H9 (cell line): Measurements from ENCODE around the gene ICOSLG. TPM values are rescaled to one million over a fixed set of nuclear protein-coding genes. Genes with fewer than 3 reads are reported as not detected.

Experiments
- DNase-seq: peaks from one replicate; pipeline ENCODE4 v3.0.0-alpha.2; 2017
- H2AFZ ChIP-seq: one replicate; pipeline ENCODE4 v1.6.1; 2013; ENCODE audit warnings: mild to moderate bottlenecking, low read length, control low read depth, moderate library complexity
- H2AK5ac ChIP-seq: 2 replicates; pipeline ENCODE4 v1.6.1; 2013; ENCODE audit warnings: low read length, control low read depth, mixed read lengths; ENCODE audit not compliant: insufficient read length
- H2BK120ac ChIP-seq: one replicate; pipeline ENCODE4 v1.6.1; 2013; ENCODE audit warnings: low read depth, mild to moderate bottlenecking, low read length, control low read depth, inconsistent platforms; ENCODE audit not compliant: poor library complexity, severe bottlenecking
- H2BK12ac ChIP-seq: 2 replicates; pipeline ENCODE4 v1.6.1; 2013; ENCODE audit warnings: low read length, control low read depth, mixed read lengths, low read depth; ENCODE audit not compliant: insufficient read length
- H2BK15ac ChIP-seq: 2 replicates; pipeline ENCODE4 v1.6.1; 2013; ENCODE audit warnings: low read depth, low read length, control low read depth
- H2BK20ac ChIP-seq: one replicate; pipeline ENCODE4 v1.6.1; 2013; ENCODE audit warnings: low read depth, mild to moderate bottlenecking, low read length, control low read depth, inconsistent platforms; ENCODE audit not compliant: poor library complexity, severe bottlenecking
- H2BK5ac ChIP-seq: 2 replicates; pipeline ENCODE4 v1.6.1; 2013; ENCODE audit warnings: low read length, control low read depth, mixed read lengths; ENCODE audit not compliant: insufficient read length
- H3K14ac ChIP-seq: 2 replicates; pipeline ENCODE4 v1.6.1; 2013; ENCODE audit warnings: low read length, control low read depth; ENCODE audit not compliant: insufficient read depth
- H3K18ac ChIP-seq: 2 replicates; pipeline ENCODE4 v1.6.1; 2013; ENCODE audit warnings: low read depth, mild to moderate bottlenecking, mixed read lengths, low read length, control low read depth; ENCODE audit not compliant: insufficient read length
- H3K23ac ChIP-seq: 2 replicates; pipeline ENCODE4 v1.6.1; 2013; ENCODE audit warnings: low read length, control low read depth, mixed read lengths, low read depth; ENCODE audit not compliant: insufficient read length
- H3K23me2 ChIP-seq: 2 replicates; pipeline ENCODE4 v1.6.1; 2013; ENCODE audit warnings: low read depth, mild to moderate bottlenecking, mixed read lengths, low read length, control low read depth; ENCODE audit not compliant: insufficient read length, poor library complexity, severe bottlenecking
- H3K27ac ChIP-seq: 2 replicates; pipeline ENCODE4 v1.5.1; 2013; ENCODE audit warnings: low read length, control low read depth, mixed read lengths, low read depth; ENCODE audit not compliant: insufficient read length
- H3K27me3 ChIP-seq: 2 replicates; pipeline ENCODE4 v1.6.1; 2013; ENCODE audit warnings: low read length, control low read depth, inconsistent platforms; ENCODE audit not compliant: insufficient read depth
- H3K4ac ChIP-seq: 2 replicates; pipeline ENCODE4 v1.6.1; 2013; ENCODE audit warnings: low read depth, mild to moderate bottlenecking, control low read depth, inconsistent platforms, low read length, moderate library complexity
- H3K4me1 ChIP-seq: 2 replicates; pipeline ENCODE4 v1.6.1; 2013; ENCODE audit warnings: low read length, control low read depth, inconsistent platforms; ENCODE audit not compliant: insufficient read depth
- H3K4me2 ChIP-seq: 2 replicates; pipeline ENCODE4 v1.6.1; 2013; ENCODE audit warnings: low read length, control low read depth, mixed read lengths; ENCODE audit not compliant: insufficient read length, insufficient read depth
- H3K56ac ChIP-seq: 2 replicates; pipeline ENCODE4 v1.6.1; 2013; ENCODE audit warnings: low read depth, mild to moderate bottlenecking, mixed read lengths, low read length, control low read depth; ENCODE audit not compliant: insufficient read length
- H3K79me1 ChIP-seq: 2 replicates; pipeline ENCODE4 v1.6.1; 2013; ENCODE audit warnings: low read depth, mild to moderate bottlenecking, moderate library complexity, low read length, control low read depth, inconsistent platforms; ENCODE audit not compliant: insufficient read depth, poor library complexity, severe bottlenecking
- H3K79me2 ChIP-seq: 2 replicates; pipeline ENCODE4 v1.6.1; 2013; ENCODE audit warnings: low read length, control low read depth, inconsistent platforms; ENCODE audit not compliant: insufficient read depth
- H3K9ac ChIP-seq: 2 replicates; pipeline ENCODE4 v1.6.1; 2013; ENCODE audit warnings: low read length, control low read depth, mixed read lengths; ENCODE audit not compliant: insufficient read length; ENCODE audit errors: extremely low read depth
- H3K9me3 ChIP-seq: one replicate; pipeline ENCODE4 v1.6.1; 2013; ENCODE audit warnings: low read depth, low read length, inconsistent platforms; ENCODE audit not compliant: control insufficient read depth
- H3T11ph ChIP-seq: one replicate; pipeline ENCODE4 v1.6.1; 2013; ENCODE audit warnings: mild to moderate bottlenecking, low read length, control low read depth, inconsistent platforms
- H4K20me1 ChIP-seq: one replicate; pipeline ENCODE4 v1.6.1; 2013; ENCODE audit not compliant: control insufficient read depth, insufficient read length, insufficient read depth
- H4K5ac ChIP-seq: 2 replicates; pipeline ENCODE4 v1.6.1; 2013; ENCODE audit warnings: low read depth, mild to moderate bottlenecking, mixed read lengths, low read length, control low read depth; ENCODE audit not compliant: insufficient read length
- H4K8ac ChIP-seq: replicated peaks from 2 replicates; pipeline ENCODE4 v1.6.1; 2013; ENCODE audit warnings: low read length, control low read depth, mixed read lengths, low read depth; ENCODE audit not compliant: insufficient read length
- H4K91ac ChIP-seq: 2 replicates; pipeline ENCODE4 v1.6.1; 2013; ENCODE audit warnings: low read depth, mild to moderate bottlenecking, moderate library complexity, mixed read lengths, low read length, control low read depth; ENCODE audit not compliant: insufficient read length
- H3K27ac Mint-ChIP-seq, 3 experiments: 2 replicates in 2 of 3; 3 replicates in 1 of 3; pipeline ENCODE4 v1.8.0; 2020 to 2021; ENCODE audit warnings: mixed read lengths in 3 of 3, mild to moderate bottlenecking in 1 of 3, moderate library complexity in 1 of 3
- H3K27me3 Mint-ChIP-seq: 2 replicates; pipeline ENCODE4 v1.8.0; 2021; ENCODE audit warnings: low read depth, mild to moderate bottlenecking, moderate library complexity, mixed read lengths
- H3K36me3 Mint-ChIP-seq, 3 experiments: 2 replicates in 2 of 3; 3 replicates in 1 of 3; pipeline ENCODE4 v1.8.0; 2020 to 2021; ENCODE audit warnings: low read depth in 3 of 3, mixed read lengths in 3 of 3; ENCODE audit not compliant: insufficient read depth in 1 of 3
- H3K4me1 Mint-ChIP-seq, 2 experiments: 2 replicates each; pipeline ENCODE4 v1.8.0; 2020; ENCODE audit warnings: mixed read lengths in 2 of 2
- H3K4me3 Mint-ChIP-seq, 2 experiments: 2 replicates in 1 of 2; 3 replicates in 1 of 2; pipeline ENCODE4 v1.8.0; 2020 to 2021; ENCODE audit warnings: mild to moderate bottlenecking in 2 of 2, mixed read lengths in 2 of 2, moderate library complexity in 1 of 2
- H3K9me3 Mint-ChIP-seq, 2 experiments: 2 replicates in 1 of 2; 3 replicates in 1 of 2; pipeline ENCODE4 v1.8.0; 2020; ENCODE audit warnings: mild to moderate bottlenecking in 2 of 2, mixed read lengths in 2 of 2, moderate library complexity in 1 of 2
- CTCF ChIP-seq: fragments of 200-600 bp; sonication (generic); conservative IDR thresholded peaks from 3 replicates; pipeline ENCODE4 v1.8.0; 2021; ENCODE audit warnings: antibody characterized with exemption, mild to moderate bottlenecking
- WGBS: extraction: QIAGEN DNeasy Blood & Tissue Kit; methylation state at CpG from one replicate; pipeline ENCODE4 v1.1.7; 2013; ENCODE audit warnings: missing lambda C conversion rate, low lambda C conversion rate, mixed read lengths; ENCODE audit not compliant: insufficient read length; ENCODE audit errors: extremely low coverage; 5-methylcytosine and 5-hydroxymethylcytosine counted together
- total RNA-seq: library from RNA; stranded (reverse); gene quantifications from 2 replicates; pipeline ENCODE4 v1.2.1, GENCODE V29; 2021

The ICOSLG gene
- total RNA-seq, 1 experiment from 2014 or later: 6.8 TPM

DNA sequence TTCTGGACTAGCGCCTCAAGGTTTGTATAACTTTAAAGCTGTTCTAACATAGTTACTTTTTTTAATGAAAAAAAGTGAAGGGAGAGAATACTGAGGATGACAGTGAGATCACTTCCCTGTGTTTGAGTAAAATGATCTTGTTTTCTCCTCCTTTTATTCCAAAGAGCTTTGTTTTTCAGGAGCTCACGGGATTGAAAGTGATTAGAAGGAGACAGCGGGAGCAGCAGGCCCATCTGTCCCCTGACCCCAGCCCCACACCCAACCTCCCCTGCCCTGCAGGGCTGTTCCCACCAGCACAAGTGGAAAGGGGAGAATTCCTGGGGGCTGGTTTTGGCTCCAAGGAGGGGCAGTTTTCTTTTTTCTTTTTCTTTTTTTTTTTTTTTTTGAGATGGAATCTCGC is 23.0 kb upstream of the ICOSLG start:
- H3T11ph ChIP-seq: no peak overlapping the region
- no peak overlapping the region for H2BK5ac ChIP-seq
- no peak overlapping the region for H4K8ac ChIP-seq
- no peak overlapping the region for H2BK120ac ChIP-seq
- no peak overlapping the region for H2AK5ac ChIP-seq
- no peaks in the 10 kb centered on the region for H3K79me2 ChIP-seq
- peak overlapping the region in 1 of 3 experiments; percentile 77; a peak in 3 of 7 replicates for H3K27ac Mint-ChIP-seq
- no peak overlapping the region for H3K4me2 ChIP-seq
- no peaks in the 10 kb centered on the region for H3K79me1 ChIP-seq
- no peak overlapping the region for H2AFZ ChIP-seq
- H3K18ac ChIP-seq: no peak overlapping the region
- peaks cover 6% of the 10 kb centered on the region; the same call in 1 of the 2 replicates for H3K27me3 Mint-ChIP-seq
- H3K14ac ChIP-seq: no peak overlapping the region
- no peak overlapping the region for H2BK12ac ChIP-seq
- DNase-seq: no peak
- no peaks in the 10 kb centered on the region for H3K23me2 ChIP-seq
- H3K4me1 Mint-ChIP-seq: peaks cover 5 to 8% of the 10 kb centered on the region in 2 experiments
- no peak overlapping the region for H3K4ac ChIP-seq
- no peak overlapping the region for H4K91ac ChIP-seq
- H3K9me3 Mint-ChIP-seq: no peaks in the 10 kb centered on the region
- H3K27ac ChIP-seq: no peak overlapping the region
- no peaks in the 10 kb centered on the region for H4K20me1 ChIP-seq
- no CpG with 5 or more reads among the region's 4 CpGs for WGBS
- H3K9me3 ChIP-seq: no peaks in the 10 kb centered on the region
- H4K5ac ChIP-seq: no peak overlapping the region
- H2BK20ac ChIP-seq: no peak overlapping the region
- H3K4me3 Mint-ChIP-seq: no peak overlapping the region
- H2BK15ac ChIP-seq: no peak overlapping the region
- H3K36me3 Mint-ChIP-seq: no peaks in the 10 kb centered on the region; a peak in 1 of 7 replicates
- no peaks in the 10 kb centered on the region for H3K27me3 ChIP-seq
- no peak overlapping the region for H3K56ac ChIP-seq
- H3K4me1 ChIP-seq: no peaks in the 10 kb centered on the region; the same call in 1 of the 2 replicates
- TF ChIP-seq CTCF: no peak
- H3K9ac ChIP-seq: no peak overlapping the region
- H3K23ac ChIP-seq: no peak overlapping the region
